SK-N-SH (cell line): Measurements from ENCODE around the gene SEPTIN2.

Source experiments
- EZH2phosphoT487 ChIP-seq: fragments of 200-600 bp; sonication (generic); IDR thresholded peaks from 2 replicates; pipeline ENCODE4 v1.6.1; 2017; ENCODE audit warnings: low read depth, mixed run types, mild to moderate bottlenecking, antibody characterized with exemption, moderate library complexity, borderline replicate concordance
- GABPA ChIP-seq: IDR thresholded peaks from 2 replicates; pipeline ENCODE4 v1.4.0; 2012; ENCODE audit warnings: low read depth, mild to moderate bottlenecking
- MEF2A ChIP-seq: IDR thresholded peaks from 2 replicates; pipeline ENCODE4 v1.4.0; 2012; ENCODE audit warnings: low read depth, borderline replicate concordance
- NRF1 ChIP-seq: IDR thresholded peaks from 2 replicates; pipeline ENCODE4 v1.6.1; 2012; ENCODE audit warnings: low read depth, mild to moderate bottlenecking, low read length
- POLR2AphosphoS5 ChIP-seq: IDR thresholded peaks from 2 replicates; pipeline ENCODE4 v1.6.1; 2012; ENCODE audit warnings: low read depth, low read length
- RAD21 ChIP-seq: IDR thresholded peaks from 2 replicates; pipeline ENCODE4 v1.6.1; 2012; ENCODE audit warnings: mild to moderate bottlenecking, low read length
- SMC3 ChIP-seq: IDR thresholded peaks from 2 replicates; pipeline ENCODE4 v1.6.1; 2012; ENCODE audit warnings: low read depth, low read length, improper control_type of control experiment
- TAF1 ChIP-seq: IDR thresholded peaks from 2 replicates; pipeline ENCODE4 v1.6.1; 2012; ENCODE audit warnings: low read depth, mild to moderate bottlenecking, low read length, moderate library complexity, borderline replicate concordance
- TCF12 ChIP-seq: IDR thresholded peaks from 2 replicates; pipeline ENCODE4 v1.4.0; 2012
- TF ChIP-seq, protein P1 (sequence below): fragments of 200-600 bp; sonication (generic); IDR thresholded peaks from 2 replicates; pipeline ENCODE4 v1.6.1; 2017; ENCODE audit warnings: antibody characterized with exemption, mild to moderate bottlenecking, moderate library complexity
- TF ChIP-seq, protein P2 (sequence below): IDR thresholded peaks from 2 replicates; pipeline ENCODE4 v1.6.1; 2012; ENCODE audit warnings: mild to moderate bottlenecking, low read depth, low read length, moderate library complexity

DNA sequence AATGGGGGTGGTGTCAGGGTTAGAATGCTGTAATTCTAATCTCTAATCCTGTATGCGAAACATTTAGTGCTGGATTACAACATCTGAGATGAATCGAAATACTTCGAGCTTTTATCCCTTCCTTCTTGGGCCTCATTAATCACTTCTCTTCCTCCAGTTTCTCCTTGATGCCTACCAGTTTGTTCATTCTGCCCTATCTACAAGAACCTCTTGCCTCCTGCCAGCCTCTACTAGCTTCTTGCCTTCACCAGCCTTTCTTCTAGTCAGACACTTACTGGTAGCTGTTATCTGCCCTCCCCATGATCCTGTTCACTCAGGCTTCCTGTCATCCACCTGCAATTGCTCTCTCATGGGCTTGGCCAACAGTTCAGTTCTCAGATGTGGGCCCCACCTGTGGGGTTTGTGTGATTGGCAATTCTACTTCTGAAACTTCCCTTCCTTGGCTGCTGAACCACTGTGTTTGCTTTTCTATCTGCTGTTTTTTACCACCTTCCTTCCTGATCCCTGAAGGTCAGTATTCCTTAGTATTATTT lies 25.0 kb downstream of the SEPTIN2 start:
- no peak for TF ChIP-seq POLR2AphosphoS5
- TF ChIP-seq, protein P1, sequence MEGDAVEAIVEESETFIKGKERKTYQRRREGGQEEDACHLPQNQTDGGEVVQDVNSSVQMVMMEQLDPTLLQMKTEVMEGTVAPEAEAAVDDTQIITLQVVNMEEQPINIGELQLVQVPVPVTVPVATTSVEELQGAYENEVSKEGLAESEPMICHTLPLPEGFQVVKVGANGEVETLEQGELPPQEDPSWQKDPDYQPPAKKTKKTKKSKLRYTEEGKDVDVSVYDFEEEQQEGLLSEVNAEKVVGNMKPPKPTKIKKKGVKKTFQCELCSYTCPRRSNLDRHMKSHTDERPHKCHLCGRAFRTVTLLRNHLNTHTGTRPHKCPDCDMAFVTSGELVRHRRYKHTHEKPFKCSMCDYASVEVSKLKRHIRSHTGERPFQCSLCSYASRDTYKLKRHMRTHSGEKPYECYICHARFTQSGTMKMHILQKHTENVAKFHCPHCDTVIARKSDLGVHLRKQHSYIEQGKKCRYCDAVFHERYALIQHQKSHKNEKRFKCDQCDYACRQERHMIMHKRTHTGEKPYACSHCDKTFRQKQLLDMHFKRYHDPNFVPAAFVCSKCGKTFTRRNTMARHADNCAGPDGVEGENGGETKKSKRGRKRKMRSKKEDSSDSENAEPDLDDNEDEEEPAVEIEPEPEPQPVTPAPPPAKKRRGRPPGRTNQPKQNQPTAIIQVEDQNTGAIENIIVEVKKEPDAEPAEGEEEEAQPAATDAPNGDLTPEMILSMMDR, result no peak
- TF ChIP-seq GABPA, result no peak
- TF ChIP-seq EZH2phosphoT487, result no peak
- no peak for TF ChIP-seq RAD21
- no peak for TF ChIP-seq SMC3
- no peak for TF ChIP-seq MEF2A
- no peak for TF ChIP-seq TAF1
- no peak for TF ChIP-seq NRF1
- TF ChIP-seq, protein P2, sequence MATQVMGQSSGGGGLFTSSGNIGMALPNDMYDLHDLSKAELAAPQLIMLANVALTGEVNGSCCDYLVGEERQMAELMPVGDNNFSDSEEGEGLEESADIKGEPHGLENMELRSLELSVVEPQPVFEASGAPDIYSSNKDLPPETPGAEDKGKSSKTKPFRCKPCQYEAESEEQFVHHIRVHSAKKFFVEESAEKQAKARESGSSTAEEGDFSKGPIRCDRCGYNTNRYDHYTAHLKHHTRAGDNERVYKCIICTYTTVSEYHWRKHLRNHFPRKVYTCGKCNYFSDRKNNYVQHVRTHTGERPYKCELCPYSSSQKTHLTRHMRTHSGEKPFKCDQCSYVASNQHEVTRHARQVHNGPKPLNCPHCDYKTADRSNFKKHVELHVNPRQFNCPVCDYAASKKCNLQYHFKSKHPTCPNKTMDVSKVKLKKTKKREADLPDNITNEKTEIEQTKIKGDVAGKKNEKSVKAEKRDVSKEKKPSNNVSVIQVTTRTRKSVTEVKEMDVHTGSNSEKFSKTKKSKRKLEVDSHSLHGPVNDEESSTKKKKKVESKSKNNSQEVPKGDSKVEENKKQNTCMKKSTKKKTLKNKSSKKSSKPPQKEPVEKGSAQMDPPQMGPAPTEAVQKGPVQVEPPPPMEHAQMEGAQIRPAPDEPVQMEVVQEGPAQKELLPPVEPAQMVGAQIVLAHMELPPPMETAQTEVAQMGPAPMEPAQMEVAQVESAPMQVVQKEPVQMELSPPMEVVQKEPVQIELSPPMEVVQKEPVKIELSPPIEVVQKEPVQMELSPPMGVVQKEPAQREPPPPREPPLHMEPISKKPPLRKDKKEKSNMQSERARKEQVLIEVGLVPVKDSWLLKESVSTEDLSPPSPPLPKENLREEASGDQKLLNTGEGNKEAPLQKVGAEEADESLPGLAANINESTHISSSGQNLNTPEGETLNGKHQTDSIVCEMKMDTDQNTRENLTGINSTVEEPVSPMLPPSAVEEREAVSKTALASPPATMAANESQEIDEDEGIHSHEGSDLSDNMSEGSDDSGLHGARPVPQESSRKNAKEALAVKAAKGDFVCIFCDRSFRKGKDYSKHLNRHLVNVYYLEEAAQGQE, result no peak
- TF ChIP-seq TCF12, result no peak
